ENCODE measurements around the gene CSNK2A1. TPM values are rescaled to one million over a fixed set of nuclear protein-coding genes. Genes with fewer than 3 reads are reported as not detected.

The CSNK2A1 gene
- total RNA-seq, 6 experiments from 2014 or later: 124 to 150 (median 135) TPM

DNA sequence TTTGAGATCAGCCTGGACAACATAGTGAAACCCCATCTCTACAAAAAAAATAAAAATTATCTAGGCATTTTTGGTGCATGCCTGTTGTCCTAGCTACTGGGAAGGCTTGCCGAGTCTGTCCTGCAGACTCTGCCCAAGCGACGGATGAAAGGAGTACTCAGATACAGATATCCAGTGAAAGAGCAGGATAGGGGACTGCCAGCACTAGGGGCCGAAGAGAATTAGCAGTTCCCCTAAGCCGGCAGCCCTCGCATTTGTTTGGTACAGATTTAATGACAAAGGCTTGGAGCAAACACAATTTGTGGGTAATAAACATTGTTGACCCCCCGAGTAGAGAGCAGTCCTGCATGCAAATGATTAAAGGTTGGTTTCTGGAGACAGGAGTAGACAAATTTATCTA, 75.8 kb downstream of the CSNK2A1 start:
- Mint-ChIP-seq H3K4me3 (no peak overlapping the region), H3K27me3 (ENCODE audit: insufficient read depth) (peaks cover 22% of the 10 kb centered on the region), H3K9me3 (peaks cover 28% of the 10 kb centered on the region), H3K36me3 (ENCODE audit: low read depth) (peaks cover 15% of the 10 kb centered on the region), H3K27ac (no peak overlapping the region), H3K4me1 (ENCODE audit: low read depth) (peaks cover 6% of the 10 kb centered on the region)
- TF ChIP-seq, protein P1, sequence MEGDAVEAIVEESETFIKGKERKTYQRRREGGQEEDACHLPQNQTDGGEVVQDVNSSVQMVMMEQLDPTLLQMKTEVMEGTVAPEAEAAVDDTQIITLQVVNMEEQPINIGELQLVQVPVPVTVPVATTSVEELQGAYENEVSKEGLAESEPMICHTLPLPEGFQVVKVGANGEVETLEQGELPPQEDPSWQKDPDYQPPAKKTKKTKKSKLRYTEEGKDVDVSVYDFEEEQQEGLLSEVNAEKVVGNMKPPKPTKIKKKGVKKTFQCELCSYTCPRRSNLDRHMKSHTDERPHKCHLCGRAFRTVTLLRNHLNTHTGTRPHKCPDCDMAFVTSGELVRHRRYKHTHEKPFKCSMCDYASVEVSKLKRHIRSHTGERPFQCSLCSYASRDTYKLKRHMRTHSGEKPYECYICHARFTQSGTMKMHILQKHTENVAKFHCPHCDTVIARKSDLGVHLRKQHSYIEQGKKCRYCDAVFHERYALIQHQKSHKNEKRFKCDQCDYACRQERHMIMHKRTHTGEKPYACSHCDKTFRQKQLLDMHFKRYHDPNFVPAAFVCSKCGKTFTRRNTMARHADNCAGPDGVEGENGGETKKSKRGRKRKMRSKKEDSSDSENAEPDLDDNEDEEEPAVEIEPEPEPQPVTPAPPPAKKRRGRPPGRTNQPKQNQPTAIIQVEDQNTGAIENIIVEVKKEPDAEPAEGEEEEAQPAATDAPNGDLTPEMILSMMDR (IDR thresholded peaks at IDR 0.05): no peak
- no peak for DNase-seq

- H3K4me1 Mint-ChIP-seq (ENCODE audit: low read depth): peaks cover 34% of the 10 kb centered on the region
- peak; percentile 72 for DNase-seq
These were observed 81.2 kb downstream of the CSNK2A1 start, which contains the start of gene TBC1D20 for GRCh38 chr20:462199-462991. TSS of gene TBC1D20 (minus strand) at chr20:462533. CDS start at chr20:462405, 128 bp downstream.

GRCh38 chr20:461254-462198, 82.1 kb downstream of the CSNK2A1 start:
- no peaks in the 10 kb centered on the region for H3K36me3 Mint-ChIP-seq (ENCODE audit: low read depth)
- H3K4me1 Mint-ChIP-seq (ENCODE audit: low read depth): peaks cover 34% of the 10 kb centered on the region
- H3K9me3 Mint-ChIP-seq: no peaks in the 10 kb centered on the region
- peak overlapping the region; percentile 97 for H3K27ac Mint-ChIP-seq
- TF ChIP-seq, protein P1 (IDR thresholded peaks at IDR 0.05): no peak
- peak overlapping the region; percentile 98 for H3K4me3 Mint-ChIP-seq
- peak; percentile 32 for DNase-seq
- no peaks in the 10 kb centered on the region; the same call in none of the 2 replicates for H3K27me3 Mint-ChIP-seq (ENCODE audit: insufficient read depth)

More at GRCh38 chr20:462199-462991, 81.2 kb downstream of the CSNK2A1 start, which contains the start of gene TBC1D20:
- Mint-ChIP-seq H3K36me3 (ENCODE audit: low read depth) (peaks cover 2% of the 10 kb centered on the region), H3K27ac (peak within 1 kb of the TSS; percentile 97), H3K9me3 (peaks cover 3% of the 10 kb centered on the region; the same call in 1 of the 2 replicates), H3K27me3 (ENCODE audit: insufficient read depth) (peaks cover 8% of the 10 kb centered on the region), H3K4me3 (peak within 1 kb of the TSS; percentile 98)
- TF ChIP-seq, protein P1 (IDR thresholded peaks at IDR 0.05): peak; percentile 32; the same call in 1 of the 2 replicates

DNA sequence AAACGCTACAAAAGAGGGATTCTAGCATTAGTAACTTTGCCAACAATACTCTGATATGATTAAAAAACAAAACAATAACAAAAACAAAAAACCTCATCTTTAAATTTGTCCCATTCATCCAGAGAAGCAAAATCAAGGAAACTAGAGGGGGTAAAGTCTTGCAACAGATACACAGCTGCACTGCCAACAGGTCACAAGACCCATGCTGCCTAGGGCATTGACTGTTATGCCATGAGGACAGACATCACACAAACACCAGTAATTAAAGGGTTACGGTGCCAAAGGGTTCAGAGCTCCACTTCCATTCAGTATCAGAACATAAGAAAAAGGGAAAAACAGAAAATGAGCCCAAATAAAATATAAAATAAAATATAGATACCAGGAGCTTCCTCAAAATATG, 82.9 kb downstream of the CSNK2A1 start:
- H3K36me3 Mint-ChIP-seq (ENCODE audit: low read depth): no peaks in the 10 kb centered on the region
- no peak for DNase-seq
- no peaks in the 10 kb centered on the region for H3K9me3 Mint-ChIP-seq
- H3K4me3 Mint-ChIP-seq: peak overlapping the region; percentile 98
- no peaks in the 10 kb centered on the region; the same call in 1 of the 2 replicates for H3K27me3 Mint-ChIP-seq (ENCODE audit: insufficient read depth)
- H3K27ac Mint-ChIP-seq: peak overlapping the region; percentile 77
- TF ChIP-seq, protein P1 (IDR thresholded peaks at IDR 0.05): no peak
- H3K4me1 Mint-ChIP-seq (ENCODE audit: low read depth): peaks cover 34% of the 10 kb centered on the region

DNA sequence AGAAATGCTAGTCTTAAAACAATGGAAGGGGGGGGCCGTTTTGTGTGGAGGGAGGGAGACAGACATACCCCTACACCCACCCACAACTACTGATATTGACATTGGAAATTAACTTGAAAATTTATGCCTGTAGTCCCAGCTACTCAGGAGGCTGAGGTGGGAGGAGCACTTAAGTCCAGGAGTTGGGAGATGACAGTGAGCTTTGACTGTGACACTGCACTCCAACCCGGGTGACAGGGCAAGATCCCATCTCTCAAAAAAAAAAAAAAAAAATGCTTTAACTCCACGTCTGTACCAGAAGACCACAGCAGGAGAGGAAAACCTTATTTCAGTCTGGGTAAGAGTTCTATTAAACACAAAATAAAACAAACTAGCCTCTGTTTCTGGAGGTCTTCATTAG, 83.4 kb downstream of the CSNK2A1 start:
- TF ChIP-seq, protein P1 (IDR thresholded peaks at IDR 0.05): no peak
- no peaks in the 10 kb centered on the region for H3K9me3 Mint-ChIP-seq
- H3K27me3 Mint-ChIP-seq (ENCODE audit: insufficient read depth): no peaks in the 10 kb centered on the region; the same call in 1 of the 2 replicates
- H3K4me1 Mint-ChIP-seq (ENCODE audit: low read depth): peaks cover 34% of the 10 kb centered on the region
- H3K27ac Mint-ChIP-seq: peak overlapping the region; percentile 77; the same call in 1 of the 2 replicates
- no peaks in the 10 kb centered on the region for H3K36me3 Mint-ChIP-seq (ENCODE audit: low read depth)
- peak overlapping the region; percentile 98 for H3K4me3 Mint-ChIP-seq
- no peak for DNase-seq

Measured in HFFc6 (cell line).